Stimulated activated CD4-positive, alpha-beta T cell treated with anti-CD3 and anti-CD28 coated beads, Interleukin-4, amount 100 ng/mL, for 24 hours (primary cell): ENCODE measurements around the gene TSPO.
"Not testable (repeated sequence)": the region's sequence is repeated elsewhere in the genome, so short reads cannot be mapped to it uniquely, and the experiment has no call there.

Experiments
- DNase-seq: peaks from one replicate; pipeline ENCODE4 v3.0.0-alpha.2; 2020

Gene TSPO

DNA sequence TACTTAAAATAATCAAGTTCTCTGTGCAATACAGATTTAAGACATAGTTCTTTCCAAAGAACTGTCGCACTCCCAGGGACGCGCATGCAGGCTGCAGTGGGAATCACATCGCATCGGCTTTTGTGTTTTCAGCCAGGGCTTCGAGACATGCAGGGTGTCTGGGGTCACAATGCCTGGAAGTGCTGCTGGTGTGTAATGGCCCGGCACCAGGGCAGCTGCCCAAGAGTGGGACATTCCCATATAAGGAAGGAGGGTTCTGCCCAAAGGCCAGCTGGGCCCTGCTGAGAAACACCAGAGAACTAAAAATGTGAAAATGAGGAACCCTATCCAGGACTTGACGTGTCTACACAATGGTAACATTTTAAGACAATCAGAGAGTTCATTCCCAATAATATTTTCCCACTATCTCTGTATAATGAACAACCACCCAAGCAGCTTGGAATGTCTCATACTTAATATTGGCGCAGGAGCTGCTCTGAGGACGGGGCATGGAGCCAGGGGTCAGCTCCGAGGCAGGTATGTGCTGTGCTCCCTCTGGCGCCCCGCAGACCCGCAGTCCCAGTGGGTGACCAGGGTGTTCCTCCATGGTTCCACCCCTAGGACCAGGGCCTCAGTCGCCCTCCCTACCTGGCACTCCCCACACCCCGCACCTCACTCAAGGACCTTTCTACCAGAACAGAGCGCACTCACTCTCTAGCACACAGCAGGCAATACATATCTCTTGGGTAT is 19.4 kb upstream of the TSPO start:
- DNase-seq, result no peak

DNA sequence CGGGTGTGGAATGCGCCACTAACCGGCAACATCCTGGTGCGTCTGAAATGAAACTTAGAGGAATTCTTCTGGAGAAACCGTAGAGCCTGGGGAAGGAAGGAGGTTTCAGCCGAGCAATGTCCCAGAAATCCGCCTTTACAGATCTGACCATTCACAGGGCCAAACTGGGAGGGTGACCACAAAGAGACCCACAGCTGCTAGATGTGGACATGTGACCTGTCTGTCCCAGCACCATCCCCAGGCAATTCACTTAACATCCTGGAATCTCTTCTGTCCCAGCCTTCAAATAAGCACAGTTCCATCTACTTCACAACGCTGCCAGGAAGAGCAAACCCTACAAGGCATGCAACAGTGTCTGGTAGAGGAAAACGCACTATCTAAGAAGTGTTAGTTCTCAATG is 18.0 kb upstream of the TSPO start:
- no peak for DNase-seq

DNA sequence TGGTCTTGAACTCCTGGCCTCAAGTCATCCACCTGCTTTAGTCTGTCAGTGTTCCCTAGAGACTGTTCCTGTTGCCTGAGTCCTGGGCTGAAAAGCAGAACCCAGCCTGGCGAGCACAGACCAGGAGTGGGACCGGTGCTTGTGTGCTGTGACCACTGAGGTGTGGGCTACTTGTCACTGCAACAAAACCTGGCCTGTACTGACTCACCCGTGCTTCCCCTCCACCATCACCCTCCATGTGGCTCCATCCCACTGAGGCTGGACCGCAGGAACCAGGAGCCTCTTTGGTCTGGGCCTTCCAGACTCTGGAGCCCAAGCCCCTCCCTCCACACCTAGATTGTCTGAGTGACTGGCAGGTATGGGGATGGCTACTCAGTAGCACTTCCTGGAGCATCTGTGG is 16.8 kb upstream of the TSPO start:
- DNase-seq, result no peak

DNA sequence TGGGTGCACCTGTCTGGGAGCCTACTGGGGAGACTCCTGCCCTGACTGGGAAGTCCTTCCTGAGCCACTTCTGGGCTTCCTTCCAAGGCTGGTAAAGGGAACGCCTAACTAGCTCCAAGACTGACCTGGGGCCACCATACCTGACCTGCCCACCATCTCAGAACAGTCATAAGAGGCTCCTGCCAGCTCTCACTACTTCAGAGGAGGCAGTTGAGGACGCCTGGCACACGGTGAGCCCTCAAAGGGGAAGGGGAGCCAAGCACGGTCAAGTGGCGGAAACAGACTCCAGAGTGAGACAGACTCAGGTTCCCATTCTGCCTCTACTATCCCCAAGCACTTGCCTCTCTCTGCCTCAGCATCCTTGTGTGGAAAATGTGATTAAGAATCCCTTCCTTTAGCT is 15.8 kb upstream of the TSPO start:
- no peak for DNase-seq

DNA sequence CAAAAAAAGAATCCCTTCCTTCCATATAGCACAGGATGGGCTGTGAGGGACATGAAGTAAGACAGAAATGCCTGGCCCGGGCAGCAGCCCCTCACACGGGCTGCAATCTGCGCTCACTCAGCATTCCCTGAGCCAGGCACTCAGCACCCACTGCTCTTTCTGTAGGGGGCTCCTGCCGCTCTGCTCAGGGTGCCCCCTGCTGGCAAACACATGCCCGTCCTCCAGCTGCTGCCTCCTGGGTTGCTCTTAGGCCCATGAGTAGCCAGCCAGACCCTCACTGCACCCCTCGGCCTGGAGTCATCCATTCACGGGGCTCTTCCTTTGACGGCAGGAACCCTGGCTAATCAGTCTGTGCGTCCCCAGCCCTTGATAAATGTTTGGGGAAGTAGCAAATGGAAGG is 15.1 kb upstream of the TSPO start:
- DNase-seq, result peak; percentile 28

DNA sequence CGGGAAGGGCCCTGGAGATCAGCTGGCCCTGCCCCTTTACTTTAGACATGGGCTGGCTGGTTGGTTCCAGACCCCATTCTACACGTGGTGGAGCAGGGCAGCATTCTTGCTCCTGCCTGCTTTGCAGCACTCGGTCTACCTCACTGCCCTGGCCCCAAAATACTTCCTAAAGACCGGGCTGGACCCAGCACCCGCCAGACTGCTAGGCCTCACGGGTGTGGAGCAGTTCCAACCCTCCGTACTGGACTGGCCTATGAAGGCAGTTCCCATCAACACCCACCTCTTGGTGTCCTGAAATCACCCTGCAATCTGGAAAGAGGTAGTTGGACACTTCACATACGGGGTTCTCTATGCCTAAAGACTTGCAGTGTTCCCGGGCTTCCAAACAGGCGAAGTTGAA is 14.6 kb upstream of the TSPO start:
- DNase-seq, result no peak

DNA sequence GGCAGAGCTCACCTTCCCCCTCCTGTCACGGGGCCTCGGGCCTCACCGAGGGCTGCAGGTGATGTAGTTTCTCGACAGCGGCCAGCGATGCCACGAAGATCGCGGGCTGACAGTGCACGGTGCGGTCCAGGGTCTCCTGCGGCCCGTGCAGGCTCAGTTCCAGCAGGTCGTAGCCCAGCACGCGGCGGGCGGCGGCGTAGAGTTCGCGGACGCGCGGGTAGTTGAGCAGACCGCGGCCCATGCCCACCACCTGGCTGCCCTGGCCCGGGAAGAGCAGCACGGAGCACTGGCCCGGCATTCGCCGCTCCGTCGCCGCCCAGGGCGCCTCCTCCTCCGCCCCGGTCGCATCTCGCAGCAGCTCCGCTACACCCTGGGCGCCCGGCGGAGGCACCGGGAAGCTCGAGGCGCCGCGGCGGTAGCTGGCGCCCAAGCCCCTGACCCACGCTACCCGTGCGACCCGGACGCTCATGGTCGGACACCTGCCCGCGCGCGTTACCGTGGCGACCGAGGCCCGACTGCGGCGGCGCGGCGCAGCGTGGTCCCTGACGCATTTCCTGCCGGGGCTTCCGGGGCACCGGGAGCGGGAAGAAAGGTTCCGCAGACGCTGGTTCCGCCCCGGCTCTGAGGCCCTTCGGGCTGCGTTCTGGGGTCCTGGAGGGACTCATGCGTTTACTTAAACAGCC is 8.3 kb upstream of the TSPO start, which contains the start of gene MCAT:
MCAT (minus strand) TSS at position 519 of the 683 bp plus-strand sequence; CDS start at position 469, 50 bp downstream.
- peak; percentile 84 for DNase-seq

DNA sequence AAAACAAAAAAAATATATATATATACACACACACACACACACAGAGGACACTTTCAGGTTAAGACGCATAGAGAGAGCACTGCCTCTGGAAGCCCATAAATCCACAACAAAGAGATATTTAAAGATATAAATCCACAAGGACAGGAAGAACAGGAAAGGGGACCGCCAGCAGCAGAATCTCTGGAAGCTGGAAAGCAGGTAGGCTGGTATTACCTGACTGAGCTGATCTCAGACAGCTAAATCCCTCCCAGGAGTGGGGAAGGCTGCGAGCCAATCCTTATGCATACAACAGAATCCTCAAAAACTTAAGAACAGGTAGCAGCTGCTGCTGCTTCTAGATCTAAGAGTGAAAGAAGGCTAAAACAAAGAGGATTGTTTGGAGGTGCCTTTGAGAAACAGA is 6.4 kb upstream of the TSPO start:
- no peak for DNase-seq

DNA sequence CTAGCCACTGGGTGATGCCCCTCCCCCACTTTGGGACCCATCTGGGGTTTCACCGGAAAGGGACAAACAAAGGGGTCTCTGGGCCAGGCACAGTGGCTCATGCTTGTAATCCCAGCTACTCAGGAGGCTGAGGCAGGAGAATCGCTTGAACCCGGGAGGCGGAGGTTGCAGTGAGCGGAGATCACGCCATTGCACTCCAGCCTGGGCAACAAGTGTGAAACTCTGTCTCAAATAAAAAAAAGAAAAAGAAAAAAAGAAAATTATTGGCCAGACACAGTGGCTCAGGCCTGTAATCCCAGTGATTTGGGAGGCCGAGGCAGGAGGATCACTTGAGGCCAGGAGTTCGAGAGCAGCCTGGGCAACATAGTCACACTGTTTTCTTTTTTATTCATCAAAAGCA is 6.0 kb upstream of the TSPO start:
- DNase-seq, result not testable (repeated sequence)

DNA sequence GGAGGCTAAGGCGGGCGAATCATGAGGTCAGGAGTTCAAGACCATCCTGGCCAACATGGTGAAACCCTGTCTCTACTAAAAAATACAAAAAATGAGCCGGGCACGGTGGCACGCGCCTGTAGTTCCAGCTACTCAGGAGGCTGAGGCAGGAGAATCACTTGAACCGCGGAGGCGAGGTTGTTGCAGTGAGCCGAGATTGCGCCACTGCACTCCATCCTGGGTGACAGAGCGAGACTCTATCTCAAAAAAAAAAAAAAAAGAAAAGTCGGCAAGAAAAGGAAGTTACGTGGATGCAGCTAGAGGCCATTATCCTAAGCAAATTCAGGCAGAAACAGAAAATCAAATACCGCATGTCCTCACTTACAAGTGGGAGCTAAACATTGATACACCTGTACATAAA is 5.0 kb upstream of the TSPO start:
- DNase-seq, result not testable (repeated sequence)

DNA sequence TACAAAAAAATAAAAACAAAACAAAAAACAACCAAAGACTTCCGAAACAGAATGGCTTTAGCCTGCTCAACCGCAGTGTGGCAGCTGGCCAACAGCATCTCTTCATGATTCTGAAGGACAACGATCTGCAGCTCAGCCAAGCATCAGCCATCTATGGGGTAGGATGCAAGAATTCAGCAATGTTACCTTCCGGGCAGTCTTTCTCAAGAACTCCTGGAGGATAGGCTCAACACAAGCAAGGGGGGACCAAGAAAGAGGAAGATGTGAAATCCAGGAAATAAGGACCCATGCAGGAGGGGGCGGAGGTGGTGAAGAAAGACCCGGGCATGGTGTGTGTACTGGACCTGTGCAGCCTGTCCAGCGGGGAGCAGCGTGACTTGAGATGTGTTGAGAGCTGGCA is 3.5 kb upstream of the TSPO start:
- no peak for DNase-seq

DNA sequence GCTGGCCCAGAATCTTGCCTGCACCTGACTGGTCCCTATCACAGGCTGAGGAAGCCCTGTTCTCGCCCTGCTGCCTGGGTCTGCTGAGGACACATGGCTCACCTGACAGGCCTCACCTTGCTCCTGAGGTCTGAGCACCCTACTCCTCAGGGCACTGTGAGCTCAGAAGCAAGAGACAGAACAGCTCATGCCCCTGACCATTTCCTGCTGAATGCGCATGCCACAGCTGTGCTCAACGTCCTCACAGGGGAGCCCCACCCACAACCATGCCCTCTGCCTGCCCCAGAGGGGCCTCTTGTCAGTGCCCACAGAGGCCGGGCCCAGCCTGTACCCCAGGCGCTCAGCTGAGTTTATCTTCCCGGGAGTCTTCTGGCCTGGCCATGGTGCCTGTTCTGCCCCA is 2.8 kb upstream of the TSPO start:
- no peak for DNase-seq

DNA sequence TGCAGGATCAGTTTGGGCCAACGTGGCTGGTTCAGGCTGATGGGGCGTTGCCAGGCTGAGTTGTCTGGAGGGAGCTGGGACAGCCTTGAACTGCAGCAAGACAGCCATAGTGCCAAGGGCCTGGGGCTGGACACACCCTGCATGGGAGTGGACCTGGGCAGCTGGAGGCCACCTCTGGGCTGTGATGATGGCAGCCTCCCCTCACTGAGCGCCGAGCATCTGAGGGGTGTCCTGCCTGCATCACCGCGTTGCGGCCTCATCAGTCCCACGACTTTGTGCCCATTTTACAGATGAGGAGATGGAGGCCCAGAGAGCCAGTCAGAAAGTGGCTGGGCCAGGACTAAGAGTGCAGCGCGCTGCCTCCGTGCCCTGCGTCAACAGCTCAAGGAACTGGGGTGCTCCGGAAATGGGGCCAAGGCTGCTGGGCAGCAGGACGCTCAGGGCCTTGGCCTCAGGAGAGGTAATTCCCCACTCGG is 590 bp upstream of the TSPO start:
- no peak for DNase-seq

DNA sequence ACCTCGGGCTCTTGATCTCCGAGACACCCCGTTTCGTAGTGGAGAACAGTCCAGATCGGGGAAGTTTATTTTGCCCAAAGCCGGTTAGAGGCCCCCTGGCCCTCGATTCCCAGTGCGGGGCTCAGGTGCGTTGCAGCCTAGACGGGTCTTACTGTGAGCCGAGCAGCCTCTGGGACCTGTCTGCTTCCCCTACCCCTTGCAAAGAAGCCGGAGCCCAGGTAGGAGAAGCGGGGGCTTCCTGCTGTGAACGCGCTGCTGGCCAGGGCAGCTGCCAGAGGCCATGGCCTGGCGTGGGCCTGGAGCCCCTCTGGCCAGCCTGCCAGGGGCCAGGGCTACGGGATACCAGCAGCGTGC is 621 bp downstream of the TSPO start:
- no peak for DNase-seq

DNA sequence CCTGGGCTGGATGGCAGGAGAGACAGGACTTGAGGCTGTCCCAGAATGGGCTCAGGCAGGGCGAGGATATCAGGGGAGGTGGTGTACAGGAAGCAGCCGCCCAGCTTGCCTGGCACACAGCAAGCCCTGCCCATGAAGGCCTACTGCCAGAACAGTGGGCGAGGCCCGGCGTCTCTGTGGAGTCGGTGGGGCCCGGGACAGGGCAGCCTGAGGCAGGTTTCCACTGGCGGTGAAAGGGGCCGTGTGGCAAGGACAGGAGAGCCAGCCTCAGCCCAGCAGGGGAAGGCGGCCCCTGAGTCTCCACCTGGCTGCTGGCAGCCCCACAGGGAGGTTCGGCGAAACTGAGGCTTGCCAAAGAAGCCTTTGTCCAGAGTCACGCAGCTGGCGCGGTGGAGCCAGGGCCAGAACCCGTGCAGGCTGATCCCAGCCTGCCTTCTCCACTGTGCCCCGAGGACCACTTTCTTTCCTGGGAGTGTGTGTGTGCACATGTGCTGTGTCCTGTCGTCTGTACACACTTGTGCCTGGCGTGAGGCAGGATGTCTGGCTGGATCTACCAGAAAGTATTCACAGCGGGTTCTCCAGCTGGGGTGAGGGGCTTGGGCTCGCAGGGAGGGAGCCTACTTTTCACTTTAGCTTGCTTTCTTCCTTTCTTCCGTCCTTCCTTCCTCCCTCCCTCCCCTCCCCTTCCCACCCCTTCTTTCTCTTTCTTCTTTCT is 1.2 kb downstream of the TSPO start:
- peak; percentile 66 for DNase-seq

DNA sequence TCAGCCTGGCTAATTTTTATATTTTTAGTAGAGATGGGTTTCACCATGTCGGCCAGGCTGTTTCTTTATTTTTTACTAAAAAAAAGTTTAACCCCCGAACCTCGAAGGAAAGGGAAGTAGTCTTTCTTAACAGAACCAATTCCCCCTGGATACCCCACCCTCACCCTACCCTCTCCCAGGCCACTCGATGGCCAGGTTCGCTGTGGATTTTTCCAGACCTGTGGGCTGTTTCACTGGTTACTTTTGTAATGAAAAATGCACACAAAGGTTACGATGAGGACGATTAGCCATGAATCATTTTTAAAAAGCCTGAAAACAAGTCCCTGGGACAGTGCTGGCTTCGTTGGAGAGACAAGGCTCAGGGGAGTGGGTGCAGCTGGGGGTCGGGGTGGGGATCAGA is 2.5 kb downstream of the TSPO start:
- DNase-seq, result no peak

DNA sequence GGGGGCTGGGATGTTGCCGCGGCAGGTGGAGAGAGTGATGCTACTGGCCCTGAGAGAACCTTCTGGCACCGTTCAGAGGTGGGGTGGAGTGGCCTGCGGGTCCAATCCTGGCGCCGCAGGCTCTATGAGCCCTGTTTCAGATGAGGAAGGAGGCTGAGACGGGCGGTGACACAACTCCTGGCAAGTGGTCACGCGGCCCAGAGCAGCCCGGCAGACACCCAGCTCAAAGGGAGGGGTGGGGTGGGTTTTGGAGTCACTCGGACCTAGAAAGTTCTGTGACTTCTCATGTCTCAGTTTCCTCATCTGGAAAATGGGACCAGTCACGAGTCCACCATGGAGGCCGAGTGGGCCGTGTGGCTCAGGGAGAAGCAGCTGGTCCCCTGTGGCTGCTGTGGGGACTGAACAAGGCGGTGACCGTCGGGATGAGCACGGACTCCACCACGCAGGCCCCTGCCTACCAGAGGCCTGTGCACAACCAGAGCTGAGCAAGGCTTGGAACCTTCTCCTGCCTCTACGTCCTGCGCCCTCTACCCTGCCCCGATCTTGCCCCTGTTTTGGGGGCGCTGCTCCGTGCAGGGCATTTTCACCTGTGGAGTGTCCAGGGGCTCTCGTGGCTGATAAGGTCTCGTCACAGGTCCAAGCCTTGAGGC is 3.7 kb downstream of the TSPO start:
- no peak for DNase-seq

DNA sequence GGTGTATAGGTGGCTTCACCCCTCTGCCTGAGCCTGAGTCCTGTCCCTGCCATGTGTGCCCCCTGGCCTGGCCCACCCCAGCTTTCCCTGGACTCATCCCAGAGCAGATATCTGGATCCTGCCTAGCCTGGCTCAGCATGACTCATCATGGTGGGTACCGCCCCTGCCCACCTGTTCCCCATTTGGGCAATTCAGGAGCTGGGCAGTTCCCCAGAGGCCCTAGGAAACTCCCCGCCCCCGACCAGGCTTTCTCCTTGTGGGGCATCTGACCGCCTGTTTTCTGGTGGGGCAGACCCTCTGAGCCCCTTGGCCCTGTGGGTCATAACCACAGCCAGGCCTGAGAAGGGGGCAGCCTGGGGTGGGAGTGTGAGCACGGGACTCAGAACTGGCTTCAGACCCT is 4.4 kb downstream of the TSPO start:
- no peak for DNase-seq

DNA sequence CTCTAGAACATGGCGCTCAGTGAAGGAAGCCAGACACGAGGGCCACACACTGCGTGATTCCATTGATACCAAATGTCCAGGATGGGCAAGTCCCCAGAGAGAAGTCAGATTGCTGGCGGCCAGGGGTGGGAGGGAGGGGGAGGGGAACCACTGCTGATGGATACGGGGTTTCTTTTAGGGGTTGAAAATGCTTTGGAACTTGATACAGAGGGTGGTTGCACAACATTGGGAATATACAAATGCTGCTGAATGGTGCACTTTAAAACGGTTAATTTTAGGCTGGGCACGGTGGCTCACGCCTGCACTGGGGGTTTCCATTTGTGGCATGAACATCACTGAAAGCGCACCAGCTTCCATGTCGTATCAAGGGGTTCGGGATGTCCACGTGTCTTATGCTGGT is 5.1 kb downstream of the TSPO start:
- DNase-seq, result no peak

DNA sequence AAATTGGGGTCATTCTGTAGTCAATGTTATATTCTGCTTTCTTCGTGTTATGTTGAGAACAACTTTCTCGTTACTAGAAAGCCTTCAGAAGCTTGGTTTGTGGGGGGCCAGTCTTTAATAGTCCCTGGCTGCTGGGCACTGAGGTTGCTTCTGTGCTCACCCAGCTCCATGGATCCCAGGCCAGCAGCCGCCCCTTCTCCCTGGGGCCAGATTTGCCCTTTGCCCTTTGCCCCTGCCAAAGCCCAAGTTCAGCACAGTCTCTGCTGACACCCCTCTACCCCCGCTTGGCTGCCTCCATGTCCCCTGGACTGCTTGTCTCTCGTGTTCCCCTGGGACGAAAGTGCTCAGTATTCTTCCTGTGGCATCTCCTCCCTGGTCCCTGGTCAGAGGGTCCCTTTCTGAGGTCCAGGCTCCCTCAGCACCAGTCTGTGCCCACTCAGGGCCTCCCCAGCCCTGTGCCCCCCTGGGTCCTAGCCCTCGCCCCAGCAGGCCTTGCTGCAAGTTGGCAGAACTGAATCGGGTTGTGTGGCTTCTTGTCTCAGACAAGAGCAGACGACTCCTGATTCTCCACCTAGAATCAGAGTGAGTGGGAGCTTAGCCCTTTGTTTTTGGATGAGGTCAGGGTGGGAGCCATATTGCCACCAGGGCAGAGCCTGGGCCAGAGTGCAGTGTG is 6.7 kb downstream of the TSPO start:
- no peak for DNase-seq

DNA sequence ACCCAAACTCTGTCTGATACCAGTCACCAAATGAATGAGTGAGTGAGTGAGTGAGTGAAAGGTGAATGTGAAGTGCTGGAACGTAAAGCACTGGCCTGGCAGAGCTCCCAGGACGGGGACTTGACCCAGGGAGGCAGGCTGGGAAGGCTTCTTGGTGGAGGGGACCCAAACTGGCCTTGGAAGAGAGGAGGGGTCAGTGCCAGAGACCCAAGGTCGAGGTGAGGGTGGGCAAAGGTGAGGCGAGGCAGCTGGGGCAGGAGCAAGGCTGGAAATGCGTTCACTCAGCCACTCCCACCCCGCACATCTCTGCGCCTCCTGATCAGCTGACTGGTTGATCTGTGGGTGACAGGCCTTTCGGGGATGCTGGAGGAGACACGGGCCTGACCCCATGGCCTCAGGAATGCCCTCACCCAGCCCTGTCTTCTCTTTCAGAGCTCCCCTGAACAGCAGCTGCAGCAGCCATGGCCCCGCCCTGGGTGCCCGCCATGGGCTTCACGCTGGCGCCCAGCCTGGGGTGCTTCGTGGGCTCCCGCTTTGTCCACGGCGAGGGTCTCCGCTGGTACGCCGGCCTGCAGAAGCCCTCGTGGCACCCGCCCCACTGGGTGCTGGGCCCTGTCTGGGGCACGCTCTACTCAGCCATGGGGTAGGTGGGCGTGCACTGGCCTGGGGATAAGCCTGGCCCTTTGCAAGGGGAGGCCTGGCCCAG is 7.6 kb downstream of the TSPO start:
- DNase-seq, result no peak

DNA sequence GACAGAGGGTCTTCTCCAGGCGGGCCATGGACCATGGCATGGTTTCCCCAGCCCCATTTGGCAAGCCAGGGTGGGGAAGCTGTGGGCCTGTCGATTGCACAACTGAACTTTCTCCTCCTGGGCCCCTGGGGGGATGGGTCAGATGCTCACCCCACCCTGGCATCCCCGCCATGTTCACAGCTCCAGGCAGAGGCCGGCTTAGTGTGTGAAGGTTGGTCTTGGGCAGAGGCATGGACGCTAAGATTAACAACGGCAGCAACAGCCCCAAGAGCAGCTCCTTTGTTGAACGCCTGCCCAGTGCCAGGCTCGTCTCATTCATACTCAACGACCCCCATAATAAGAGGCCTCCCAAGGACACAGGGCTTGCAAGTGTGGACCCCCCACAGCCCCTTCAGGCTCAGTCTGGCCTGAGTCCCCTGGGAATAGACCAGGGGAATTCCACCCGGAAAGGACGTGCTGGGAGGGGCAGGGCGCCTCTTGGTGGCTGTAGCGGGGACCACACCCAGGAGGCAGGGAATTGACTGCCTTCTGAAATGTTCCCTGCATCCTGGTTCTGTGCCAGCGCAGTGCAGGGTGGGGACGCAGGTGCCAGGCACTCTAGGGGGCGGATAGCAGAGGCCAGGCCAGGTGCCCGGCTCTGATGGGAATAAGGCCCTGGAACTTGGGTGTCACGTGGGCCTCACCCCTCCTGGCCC is 8.3 kb downstream of the TSPO start:
- DNase-seq, result no peak
